ENCODE measurements around the gene EHD1. TPM values are rescaled to one million over a fixed set of nuclear protein-coding genes. Genes with fewer than 3 reads are reported as not detected.

EHD1 gene
- total RNA-seq, 1 experiment from 2014 or later, result 110 TPM

DNA sequence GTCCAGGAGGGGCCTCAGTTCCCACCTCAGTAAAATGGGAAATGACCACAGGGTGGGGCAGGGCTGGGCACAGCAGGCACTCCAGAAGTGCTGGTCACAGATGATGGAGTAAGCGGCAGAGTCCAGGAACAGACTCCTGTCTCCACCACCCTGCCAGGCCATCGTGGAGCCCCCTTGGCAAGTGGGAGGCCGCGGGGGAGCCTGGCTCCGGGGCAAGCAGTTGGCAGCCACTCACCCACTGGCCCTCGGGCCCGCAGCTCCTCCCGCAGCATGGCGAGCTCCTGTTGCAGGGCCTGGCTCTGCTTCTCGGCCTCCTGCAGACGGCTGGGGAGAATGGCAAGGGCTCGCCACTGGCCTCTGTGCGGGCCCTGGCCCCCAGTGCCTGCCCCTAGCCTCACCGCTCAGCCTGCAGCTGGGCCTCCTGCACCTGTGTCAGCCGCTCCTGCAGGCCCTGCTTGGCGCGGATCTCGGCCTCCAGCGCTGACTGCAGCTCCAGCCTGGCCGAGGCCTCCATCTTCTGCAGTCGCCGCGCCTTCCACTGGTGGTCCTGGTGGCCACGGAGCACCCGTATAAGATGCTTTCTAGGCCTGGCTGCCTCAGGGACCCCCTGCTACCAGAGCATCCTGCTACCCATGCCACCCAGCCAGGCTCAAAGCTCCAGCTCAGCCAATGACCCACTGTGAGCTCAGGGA, 44.2 kb downstream of the EHD1 start:
- TF ChIP-seq EZH2 (IDR thresholded peaks at IDR 0.05; ENCODE audit: low read depth) (no peak), CTCF (conservative IDR thresholded peaks at IDR 0.05) (no peak)
- Histone ChIP-seq H3K27me3 (ENCODE audit: insufficient read depth, low read depth) (no peaks in the 10 kb centered on the region), H4K20me1 (ENCODE audit: insufficient read depth) (0 out of 2 replicates have a peak, but pooled peaks cover 3% of the 10 kb centered on the region), H3K9me3 (ENCODE audit: insufficient read depth, low read depth) (no peaks in the 10 kb centered on the region), H3K9me2 (ENCODE audit: insufficient read depth) (no peaks in the 10 kb centered on the region), H3K79me2 (ENCODE audit: low read depth) (no peaks in the 10 kb centered on the region), H3F3A (ENCODE audit: insufficient read depth, low read depth) (no peaks in the 10 kb centered on the region), H3K4me3 (no peak overlapping the region), H3K4me2 (no peak overlapping the region), H3K4me1 (replicated peaks; ENCODE audit: insufficient read depth) (peaks cover 16% of the 10 kb centered on the region), H3K36me3 (ENCODE audit: low read depth) (peaks cover 11% of the 10 kb centered on the region), H3K27ac (no peak overlapping the region), H2AFZ (no peak overlapping the region)
- intact Hi-C loops (cut with micrococcal nuclease; ENCODE audit: unreplicated experiment), result no loop called here
- BruUV-seq (replicated peaks), result no TSS peak
- DNase-seq, result no peak
- ChIA-PET CTCF (interaction anchor here (0.9 kb wide), 1 partner anchor 279 kb away, joined by 3 read pairs; no protein-coding TSS in a partner anchor), POLR2A (ENCODE audit: unreplicated experiment) (interaction anchor here (0.6 kb wide), 1 partner anchor 301 kb away, joined by 4 read pairs; no protein-coding TSS in a partner anchor)

GRCh38 chr11:64833509-64833908, 44.9 kb downstream of the EHD1 start:
- Histone ChIP-seq H3F3A (ENCODE audit: insufficient read depth, low read depth) (no peaks in the 10 kb centered on the region), H3K9me3 (ENCODE audit: insufficient read depth, low read depth) (no peaks in the 10 kb centered on the region), H3K27ac (no peak overlapping the region), H3K4me2 (no peak overlapping the region), H3K4me1 (replicated peaks; ENCODE audit: insufficient read depth) (peaks cover 16% of the 10 kb centered on the region), H3K4me3 (no peak overlapping the region), H3K9me2 (ENCODE audit: insufficient read depth) (no peaks in the 10 kb centered on the region), H4K20me1 (ENCODE audit: insufficient read depth) (0 out of 2 replicates have a peak, but pooled peaks cover 3% of the 10 kb centered on the region), H2AFZ (no peak overlapping the region), H3K79me2 (ENCODE audit: low read depth) (no peaks in the 10 kb centered on the region), H3K27me3 (ENCODE audit: insufficient read depth, low read depth) (no peaks in the 10 kb centered on the region), H3K36me3 (ENCODE audit: low read depth) (peaks cover 11% of the 10 kb centered on the region)
- TF ChIP-seq CTCF (conservative IDR thresholded peaks at IDR 0.05) (no peak), EZH2 (IDR thresholded peaks at IDR 0.05; ENCODE audit: low read depth) (no peak)
- intact Hi-C loops (cut with micrococcal nuclease; ENCODE audit: unreplicated experiment), result no loop called here
- CTCF ChIA-PET, result no interaction called here
- no TSS peak for BruUV-seq (replicated peaks)
- no peak for DNase-seq
- POLR2A ChIA-PET (ENCODE audit: unreplicated experiment), result interaction anchor here (0.6 kb wide), 1 partner anchor 587 kb away, joined by 8 read pairs; the partner anchor contains the start of gene PPP1R14B

DNA sequence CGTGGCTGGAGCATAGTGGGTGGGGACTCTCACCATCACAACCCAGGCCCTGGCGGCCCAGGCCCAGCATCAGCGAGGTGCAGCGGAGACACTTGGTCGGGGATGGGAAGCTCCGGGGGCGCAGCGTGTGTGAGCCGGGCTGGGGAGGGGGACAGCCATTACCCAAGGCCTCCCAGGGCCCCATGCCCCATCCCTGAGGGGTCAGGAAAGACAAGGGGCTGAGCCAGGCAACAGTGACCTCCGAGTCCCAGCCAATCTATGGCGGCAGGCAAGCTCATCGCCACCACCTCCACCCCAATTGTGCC, 45.3 kb downstream of the EHD1 start:
- no peaks in the 10 kb centered on the region for H3K27me3 ChIP-seq (ENCODE audit: insufficient read depth, low read depth)
- peaks cover 11% of the 10 kb centered on the region for H3K36me3 ChIP-seq (ENCODE audit: low read depth)
- 0 out of 2 replicates have a peak, but pooled peaks cover 3% of the 10 kb centered on the region for H4K20me1 ChIP-seq (ENCODE audit: insufficient read depth)
- CTCF ChIA-PET, result no interaction called here
- TF ChIP-seq EZH2 (IDR thresholded peaks at IDR 0.05; ENCODE audit: low read depth), result no peak
- no peak for TF ChIP-seq CTCF (conservative IDR thresholded peaks at IDR 0.05)
- H3F3A ChIP-seq (ENCODE audit: insufficient read depth, low read depth), result no peaks in the 10 kb centered on the region
- no TSS peak for BruUV-seq (replicated peaks)
- no peaks in the 10 kb centered on the region for H3K79me2 ChIP-seq (ENCODE audit: low read depth)
- no peak for DNase-seq
- POLR2A ChIA-PET (ENCODE audit: unreplicated experiment), result interaction anchor here (0.6 kb wide), 1 partner anchor 586 kb away, joined by 8 read pairs; the partner anchor contains the start of gene PPP1R14B
- H3K4me1 ChIP-seq (replicated peaks; ENCODE audit: insufficient read depth), result peaks cover 16% of the 10 kb centered on the region
- H3K9me3 ChIP-seq (ENCODE audit: insufficient read depth, low read depth), result no peaks in the 10 kb centered on the region
- H3K4me2 ChIP-seq, result no peak overlapping the region
- intact Hi-C loops (cut with micrococcal nuclease; ENCODE audit: unreplicated experiment), result no loop called here
- H3K27ac ChIP-seq, result no peak overlapping the region
- no peak overlapping the region for H3K4me3 ChIP-seq
- H2AFZ ChIP-seq, result no peak overlapping the region
- H3K9me2 ChIP-seq (ENCODE audit: insufficient read depth), result no peaks in the 10 kb centered on the region

All from PC-9 (cell line).